Left lung (tissue), 10 donors: Measurements from ENCODE around the gene SYNGAP1. TPM values are rescaled to one million over a fixed set of nuclear protein-coding genes. Genes with fewer than 3 reads are reported as not detected.

Source experiments
- ATAC-seq: fragments of 200-7000 bp; cut with Tn5 transposase; one replicate; pipeline ENCODE4 v1.9.1; 2020; ENCODE audit warnings: moderate library complexity
- DNase-seq, 4 donors: peaks; one replicate each; pipeline ENCODE4 v3.0.0-alpha.2; 2013 to 2020
- H3K27ac ChIP-seq, 2 donors: fragments of 200-600 bp; sonication (generic) in 1 of 2; one replicate each; pipeline versions ENCODE4 v1.5.0 to v1.8.0; 2020 to 2021
- H3K27me3 ChIP-seq, 2 donors: fragments of 200-600 bp; sonication (generic) in 1 of 2; one replicate each; pipeline versions ENCODE4 v1.5.0 to v1.8.0; 2020 to 2021
- H3K36me3 ChIP-seq, 2 donors: fragments of 200-600 bp; sonication (generic) in 1 of 2; one replicate each; pipeline versions ENCODE4 v1.5.0 to v1.8.0; 2020 to 2021
- H3K4me1 ChIP-seq, 2 donors: fragments of 200-600 bp; one replicate each; pipeline ENCODE4 v1.8.0; 2021
- H3K4me3 ChIP-seq, 2 donors: fragments of 200-600 bp; sonication (generic) in 1 of 2; one replicate each; pipeline versions ENCODE4 v1.5.0 to v1.8.0; 2020 to 2021; ENCODE audit warnings: mild to moderate bottlenecking in 1 of 2
- H3K9me3 ChIP-seq, 2 donors: fragments of 200-600 bp; sonication (generic) in 1 of 2; one replicate each; pipeline versions ENCODE4 v1.5.0 to v1.8.0; 2020 to 2021
- CTCF ChIP-seq, 2 donors: fragments of 200-600 bp; sonication (generic) in 1 of 2; IDR thresholded peaks; one replicate each; pipeline versions ENCODE4 v1.5.0 to v1.8.0; 2021; ENCODE audit warnings: antibody characterized with exemption in 2 of 2
- intact Hi-C, 2 donors: fragments of 100-400 bp; cut with DNase I; formaldehyde crosslinking; loops; one replicate each; pipeline versions ENCODE4 v1.11.2 to v1.14.2; 2022
- polyA plus RNA-seq, 6 donors: library from polyadenylated mRNA; unstranded; fragments of 120-200 nt; gene quantifications; one replicate each; pipeline ENCODE4 v1.2.1, GENCODE V29; 2013; ENCODE audit not compliant: insufficient read length in 6 of 6
- total RNA-seq, 2 donors: library from RNA; stranded (reverse); fragmentation: NEBNext Ultra II Directional; extraction: Animal tissue kit (Norgen Biotek cat#: 25700); gene quantifications; one replicate each; pipeline ENCODE4 v1.2.1, GENCODE V29; 2021
- donor health status: DM: no; HTN: yes; CAD: no.
- donor health status: DM: no; HTN: no; CAD: no.

SYNGAP1 gene
- total and polyA plus RNA-seq, 8 donors = 18.1 to 51.2 (median 44.6) TPM

GRCh38 chr6:33423777-33424176, 3.9 kb downstream of the SYNGAP1 start:
- intact Hi-C loops = no loop called here
- no peak for TF ChIP-seq CTCF (IDR thresholded peaks at IDR 0.05)
- no peak overlapping the region for H3K27ac ChIP-seq

GRCh38 chr6:33424855-33425667, 5.2 kb downstream of the SYNGAP1 start:
- H3K4me3 ChIP-seq = peak overlapping the region; percentile 49 to 62
- H3K27ac ChIP-seq = peak overlapping the region; percentile 86 to 93
- H3K27me3 ChIP-seq = no peaks in the 10 kb centered on the region
- DNase-seq (no peak), ATAC-seq (no peak)
- no peak for TF ChIP-seq CTCF (IDR thresholded peaks at IDR 0.05)
- H3K9me3 ChIP-seq = no peaks in the 10 kb centered on the region
- no peaks in the 10 kb centered on the region for H3K36me3 ChIP-seq
- peaks cover 11 to 50% of the 10 kb centered on the region in 2 donors for H3K4me1 ChIP-seq
- intact Hi-C loops = no loop called here

More at GRCh38 chr6:33423777-33424176, 3.9 kb downstream of the SYNGAP1 start:
- Histone ChIP-seq H3K27me3 (no peaks in the 10 kb centered on the region), H3K9me3 (no peaks in the 10 kb centered on the region), H3K4me3 (no peak overlapping the region), H3K4me1 (peaks cover 11 to 45% of the 10 kb centered on the region in 2 donors), H3K36me3 (no peaks in the 10 kb centered on the region)
- ATAC-seq (no peak), DNase-seq (no peak)

- no peaks in the 10 kb centered on the region for H3K9me3 ChIP-seq
- peak overlapping the region; percentile 86 to 93 for H3K27ac ChIP-seq
- peak; percentile 82 to 94 (median 91) for DNase-seq
- TF ChIP-seq CTCF (IDR thresholded peaks at IDR 0.05) = peak; percentile 43 to 47
- intact Hi-C loops = no loop called here
- no peaks in the 10 kb centered on the region for H3K36me3 ChIP-seq
- peaks cover 14 to 58% of the 10 kb centered on the region in 2 donors for H3K4me1 ChIP-seq
- H3K4me3 ChIP-seq = peak overlapping the region; percentile 49 to 62
- peak; percentile 84 for ATAC-seq
- no peaks in the 10 kb centered on the region for H3K27me3 ChIP-seq
Observed at GRCh38 chr6:33425668-33426577, 6.1 kb downstream of the SYNGAP1 start.

- H3K27me3 ChIP-seq = no peaks in the 10 kb centered on the region
- TF ChIP-seq CTCF (IDR thresholded peaks at IDR 0.05) = no peak
- H3K9me3 ChIP-seq = no peaks in the 10 kb centered on the region
- peak overlapping the region; percentile 86 to 93 for H3K27ac ChIP-seq
- H3K4me3 ChIP-seq = peak overlapping the region; percentile 49 to 62
- intact Hi-C loops = no loop called here
- no peaks in the 10 kb centered on the region for H3K36me3 ChIP-seq
- DNase-seq (no peak), ATAC-seq (no peak)
- H3K4me1 ChIP-seq = peaks cover 14 to 67% of the 10 kb centered on the region in 2 donors
Observed at GRCh38 chr6:33426590-33427511, 7.0 kb downstream of the SYNGAP1 start.
